Activated naive CD4-positive, alpha-beta T cell treated with anti-CD3 and anti-CD28 coated beads, Interleukin-2, amount 10 ng/mL, durations not matched to agents 7 days and 5 days (primary cell): ENCODE results near the gene GLT6D1.
"Not testable (repeated sequence)": the region's sequence is repeated elsewhere in the genome, so short reads cannot be mapped to it uniquely, and the experiment has no call there.

Source experiments
- CTCF ChIA-PET: fragments of 350-600 bp; sonication (Branson Sonifier 250); formaldehyde crosslinking; loops from one replicate; lab custom pipeline; 2021; ENCODE audit warnings: antibody characterized with exemption; lab: Charles Lee
- DNase-seq: peaks from one replicate; pipeline ENCODE4 v3.0.0-alpha.2; 2020
- H3K27ac Mint-ChIP-seq: one replicate; pipeline ENCODE4 v1.8.0; 2021; ENCODE audit warnings: mild to moderate bottlenecking, moderate library complexity, mixed read lengths
- H3K27me3 Mint-ChIP-seq: one replicate; pipeline ENCODE4 v1.8.0; 2021; ENCODE audit warnings: mild to moderate bottlenecking, mixed read lengths
- H3K36me3 Mint-ChIP-seq: one replicate; pipeline ENCODE4 v1.8.0; 2021; ENCODE audit warnings: mixed read lengths
- H3K4me1 Mint-ChIP-seq: one replicate; pipeline ENCODE4 v1.8.0; 2021; ENCODE audit warnings: mixed read lengths
- H3K4me3 Mint-ChIP-seq: one replicate; pipeline ENCODE4 v1.8.0; 2021; ENCODE audit warnings: mild to moderate bottlenecking, moderate library complexity, mixed read lengths
- H3K9me3 Mint-ChIP-seq: one replicate; pipeline ENCODE4 v1.8.0; 2021; ENCODE audit warnings: mixed read lengths

The GLT6D1 gene

GRCh38 chr9:135660407-135660806 is 21.1 kb upstream of the GLT6D1 start:
- DNase-seq = no peak
- CTCF ChIA-PET = no interaction called here
- H3K27ac Mint-ChIP-seq = no peak overlapping the region
- no peaks in the 10 kb centered on the region for H3K9me3 Mint-ChIP-seq
- peaks cover 4% of the 10 kb centered on the region for H3K27me3 Mint-ChIP-seq
- H3K4me3 Mint-ChIP-seq = no peak overlapping the region
- H3K36me3 Mint-ChIP-seq = no peaks in the 10 kb centered on the region
- H3K4me1 Mint-ChIP-seq = no peaks in the 10 kb centered on the region

DNA sequence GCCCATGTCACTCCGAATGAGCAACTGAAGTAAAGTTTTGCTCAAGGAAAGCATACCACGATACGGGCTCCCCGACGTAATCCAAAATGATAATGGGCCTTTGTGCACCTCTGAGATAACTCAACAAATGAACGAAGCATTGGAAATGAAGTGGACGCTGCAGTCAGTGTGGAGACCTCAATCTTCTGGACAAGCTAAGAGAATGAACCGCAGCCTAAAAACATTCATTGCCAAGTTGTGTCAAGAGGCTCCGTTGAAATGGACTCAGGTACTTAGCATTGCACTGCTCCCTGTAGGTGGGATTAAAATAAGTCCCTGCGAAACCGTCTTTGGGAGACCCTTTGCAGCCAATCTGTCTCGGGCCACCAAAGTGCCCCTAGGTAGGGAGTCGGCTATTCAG is 19.9 kb upstream of the GLT6D1 start:
- DNase-seq = no peak
- H3K9me3 Mint-ChIP-seq = no peaks in the 10 kb centered on the region
- no peak overlapping the region for H3K27ac Mint-ChIP-seq
- no peak overlapping the region for H3K4me3 Mint-ChIP-seq
- peaks cover 4% of the 10 kb centered on the region for H3K27me3 Mint-ChIP-seq
- CTCF ChIA-PET = interaction anchor here (0.7 kb wide), 1 partner anchor 58 kb away, joined by 3 read pairs; no protein-coding TSS in a partner anchor
- H3K36me3 Mint-ChIP-seq = no peaks in the 10 kb centered on the region
- no peaks in the 10 kb centered on the region for H3K4me1 Mint-ChIP-seq

DNA sequence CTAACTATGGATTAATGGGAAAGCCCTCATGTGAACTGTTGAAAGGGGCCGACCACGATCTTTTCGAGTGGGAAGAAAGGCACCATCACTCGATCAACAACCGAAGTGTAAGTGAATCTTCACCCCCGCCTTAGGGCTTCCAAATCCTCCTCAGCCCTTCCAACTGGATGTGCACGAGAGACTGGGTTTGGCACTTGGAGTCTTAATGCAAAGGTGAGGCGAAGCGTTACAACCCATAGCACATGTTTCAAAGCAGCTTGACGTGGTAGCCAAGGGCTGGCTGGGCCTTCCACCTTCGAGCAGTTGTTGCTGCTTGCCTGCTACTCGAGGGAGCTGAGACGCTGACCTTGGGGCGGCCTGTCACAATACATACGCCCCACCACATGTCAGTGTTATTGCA is 18.1 kb upstream of the GLT6D1 start:
- H3K27ac Mint-ChIP-seq = no peak overlapping the region
- peaks cover 4% of the 10 kb centered on the region for H3K27me3 Mint-ChIP-seq
- CTCF ChIA-PET = no interaction called here
- no peak for DNase-seq
- peaks cover 2% of the 10 kb centered on the region for H3K9me3 Mint-ChIP-seq
- H3K4me1 Mint-ChIP-seq = no peaks in the 10 kb centered on the region
- no peak overlapping the region for H3K4me3 Mint-ChIP-seq
- no peaks in the 10 kb centered on the region for H3K36me3 Mint-ChIP-seq

GRCh38 chr9:135655317-135655716 is 16.0 kb upstream of the GLT6D1 start:
- no peak overlapping the region for H3K4me3 Mint-ChIP-seq
- DNase-seq = no peak
- no peaks in the 10 kb centered on the region for H3K36me3 Mint-ChIP-seq
- CTCF ChIA-PET = no interaction called here
- H3K4me1 Mint-ChIP-seq = no peaks in the 10 kb centered on the region
- H3K27ac Mint-ChIP-seq = no peak overlapping the region
- H3K27me3 Mint-ChIP-seq = peaks cover 4% of the 10 kb centered on the region
- H3K9me3 Mint-ChIP-seq = peaks cover 5% of the 10 kb centered on the region

DNA sequence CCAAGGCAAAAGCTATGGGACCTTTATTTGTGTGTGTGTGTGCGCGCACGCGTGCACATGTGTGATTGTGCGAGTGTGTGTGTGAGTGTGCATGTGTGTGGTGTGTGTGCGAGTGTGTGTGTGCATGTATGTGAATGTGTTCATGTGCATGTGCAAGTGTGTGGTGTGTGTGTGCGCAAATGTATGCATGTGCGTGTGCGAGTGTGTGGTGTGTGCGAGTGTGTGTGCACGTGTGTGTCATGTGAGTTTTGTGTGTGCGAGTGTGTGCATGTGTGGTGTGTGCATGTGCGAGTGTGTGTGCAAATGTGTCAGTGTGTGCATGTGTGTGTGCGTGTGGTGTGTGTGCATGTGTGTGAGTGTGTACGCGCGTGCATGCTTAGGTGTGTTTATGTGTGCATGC is 11.1 kb upstream of the GLT6D1 start:
- Mint-ChIP-seq H3K9me3 (peaks cover 34% of the 10 kb centered on the region), H3K4me1 (no peaks in the 10 kb centered on the region), H3K27ac (no peak overlapping the region), H3K36me3 (peaks cover 1% of the 10 kb centered on the region), H3K4me3 (no peak overlapping the region), H3K27me3 (no peaks in the 10 kb centered on the region)
- DNase-seq = no peak
- CTCF ChIA-PET = no interaction called here

DNA sequence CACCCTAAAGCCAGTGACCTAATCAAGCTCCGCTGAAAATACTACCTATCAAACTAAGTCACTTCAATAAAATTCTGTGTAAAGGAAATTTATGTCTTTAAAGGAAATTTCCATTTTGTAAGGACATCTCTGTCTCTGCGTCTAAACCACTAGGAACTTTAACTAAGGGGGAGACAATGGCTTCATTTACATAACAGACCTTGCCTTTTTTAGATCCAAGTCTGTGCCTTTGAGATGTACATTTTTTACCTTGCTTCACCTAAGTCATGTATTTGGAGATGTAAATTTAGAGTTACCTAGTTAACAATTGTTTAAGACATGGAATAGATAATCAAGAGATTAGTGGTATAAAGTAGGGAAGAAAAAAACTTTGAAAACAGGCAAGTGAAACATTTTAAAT is 10.2 kb upstream of the GLT6D1 start:
- no peak overlapping the region for H3K4me3 Mint-ChIP-seq
- H3K27ac Mint-ChIP-seq = no peak overlapping the region
- H3K36me3 Mint-ChIP-seq = peaks cover 1% of the 10 kb centered on the region
- CTCF ChIA-PET = no interaction called here
- H3K4me1 Mint-ChIP-seq = no peaks in the 10 kb centered on the region
- peaks cover 41% of the 10 kb centered on the region for H3K9me3 Mint-ChIP-seq
- DNase-seq = no peak
- H3K27me3 Mint-ChIP-seq = no peaks in the 10 kb centered on the region

- H3K36me3 Mint-ChIP-seq = peaks cover 1% of the 10 kb centered on the region
- peaks cover 46% of the 10 kb centered on the region for H3K9me3 Mint-ChIP-seq
- H3K4me1 Mint-ChIP-seq = no peaks in the 10 kb centered on the region
- CTCF ChIA-PET = no interaction called here
- DNase-seq = no peak
- H3K27ac Mint-ChIP-seq = no peak overlapping the region
- H3K27me3 Mint-ChIP-seq = no peaks in the 10 kb centered on the region
- no peak overlapping the region for H3K4me3 Mint-ChIP-seq
Measured at GRCh38 chr9:135648494-135649410, 9.4 kb upstream of the GLT6D1 start.

DNA sequence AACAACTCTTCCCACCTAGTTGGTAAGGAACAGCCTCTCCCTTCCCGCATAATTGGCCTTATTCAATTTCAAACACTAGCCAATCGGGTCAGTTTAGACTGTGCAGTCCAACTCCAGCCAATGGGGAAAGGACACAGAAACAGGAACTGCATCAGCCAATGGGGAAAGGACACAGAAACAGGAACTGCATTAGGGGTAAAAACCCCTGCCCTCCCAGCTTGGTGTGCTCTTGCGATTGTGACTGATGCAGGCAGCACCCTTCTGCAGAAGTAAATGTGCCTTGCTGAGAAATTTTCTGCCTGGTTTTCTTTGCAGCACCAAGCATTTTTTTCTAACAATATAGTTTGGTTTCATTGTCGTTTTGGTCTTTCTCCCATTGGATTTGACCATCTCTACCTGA is 8.5 kb upstream of the GLT6D1 start:
- no peak for DNase-seq
- Mint-ChIP-seq H3K36me3 (peaks cover 1% of the 10 kb centered on the region), H3K27me3 (no peaks in the 10 kb centered on the region), H3K4me1 (no peaks in the 10 kb centered on the region), H3K9me3 (peaks cover 48% of the 10 kb centered on the region), H3K27ac (no peak overlapping the region), H3K4me3 (no peak overlapping the region)
- CTCF ChIA-PET = no interaction called here

DNA sequence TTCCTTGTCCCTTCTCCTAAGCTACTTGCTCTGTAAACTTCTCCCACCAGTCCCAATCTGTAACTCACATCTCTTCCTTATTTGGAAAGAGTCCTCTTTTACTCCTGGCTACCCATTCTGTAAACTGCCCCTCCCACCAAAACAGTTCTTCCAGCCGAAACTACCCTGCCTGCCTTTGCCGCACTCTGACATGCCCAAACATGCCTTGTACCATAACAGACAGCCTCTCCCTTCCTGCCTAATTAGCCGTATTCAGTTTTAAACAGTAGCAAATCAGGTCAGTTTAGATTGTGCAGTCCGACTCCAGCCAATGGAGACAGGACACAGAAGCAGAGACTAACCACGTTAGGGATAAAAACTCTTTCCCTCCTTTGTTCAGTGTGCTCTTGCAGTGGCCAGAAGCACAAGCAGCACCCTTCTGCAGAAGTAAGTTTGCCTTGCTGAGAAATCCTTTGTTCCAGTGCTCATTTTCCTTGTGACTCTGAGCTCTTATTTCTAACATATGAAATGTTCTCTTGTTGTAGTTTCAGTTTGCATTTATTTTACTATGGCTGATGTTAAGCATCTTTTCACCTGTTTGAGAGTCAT is 5.4 kb upstream of the GLT6D1 start:
- no peak overlapping the region for H3K4me3 Mint-ChIP-seq
- H3K27me3 Mint-ChIP-seq = no peaks in the 10 kb centered on the region
- H3K36me3 Mint-ChIP-seq = peaks cover 1% of the 10 kb centered on the region
- DNase-seq = no peak
- H3K9me3 Mint-ChIP-seq = peaks cover 39% of the 10 kb centered on the region
- CTCF ChIA-PET = no interaction called here
- H3K27ac Mint-ChIP-seq = no peak overlapping the region
- no peaks in the 10 kb centered on the region for H3K4me1 Mint-ChIP-seq

- Mint-ChIP-seq H3K36me3 (no peaks in the 10 kb centered on the region), H3K4me3 (no peak overlapping the region), H3K4me1 (no peaks in the 10 kb centered on the region), H3K9me3 (peaks cover 23% of the 10 kb centered on the region), H3K27me3 (no peaks in the 10 kb centered on the region), H3K27ac (no peak overlapping the region)
- CTCF ChIA-PET = no interaction called here
- DNase-seq = no peak
Measured at GRCh38 chr9:135641745-135642144, 2.4 kb upstream of the GLT6D1 start.

DNA sequence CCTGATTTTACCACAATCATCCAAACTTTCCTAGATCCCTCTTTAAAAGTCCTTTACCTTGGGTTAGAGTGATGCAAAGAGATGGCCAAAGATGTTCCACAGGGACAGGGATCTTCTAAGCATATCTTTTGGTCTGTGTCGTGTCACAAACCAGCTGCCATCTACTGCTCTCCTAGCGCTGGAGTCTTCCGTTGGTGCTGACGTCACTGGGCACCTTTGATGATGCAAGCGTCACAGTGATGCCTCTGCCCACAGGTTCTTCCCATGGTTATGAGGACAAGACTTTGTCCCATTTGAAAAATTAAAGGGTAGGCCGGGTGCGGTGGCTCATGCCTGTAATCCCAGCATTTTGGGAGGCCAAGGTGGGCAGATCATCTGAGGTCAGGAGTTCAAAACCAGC is 1.7 kb upstream of the GLT6D1 start:
- Mint-ChIP-seq H3K27me3 (no peaks in the 10 kb centered on the region), H3K4me1 (no peaks in the 10 kb centered on the region), H3K36me3 (no peaks in the 10 kb centered on the region), H3K9me3 (peaks cover 19% of the 10 kb centered on the region), H3K4me3 (no peak overlapping the region), H3K27ac (no peak overlapping the region)
- DNase-seq = no peak
- CTCF ChIA-PET = no interaction called here

DNA sequence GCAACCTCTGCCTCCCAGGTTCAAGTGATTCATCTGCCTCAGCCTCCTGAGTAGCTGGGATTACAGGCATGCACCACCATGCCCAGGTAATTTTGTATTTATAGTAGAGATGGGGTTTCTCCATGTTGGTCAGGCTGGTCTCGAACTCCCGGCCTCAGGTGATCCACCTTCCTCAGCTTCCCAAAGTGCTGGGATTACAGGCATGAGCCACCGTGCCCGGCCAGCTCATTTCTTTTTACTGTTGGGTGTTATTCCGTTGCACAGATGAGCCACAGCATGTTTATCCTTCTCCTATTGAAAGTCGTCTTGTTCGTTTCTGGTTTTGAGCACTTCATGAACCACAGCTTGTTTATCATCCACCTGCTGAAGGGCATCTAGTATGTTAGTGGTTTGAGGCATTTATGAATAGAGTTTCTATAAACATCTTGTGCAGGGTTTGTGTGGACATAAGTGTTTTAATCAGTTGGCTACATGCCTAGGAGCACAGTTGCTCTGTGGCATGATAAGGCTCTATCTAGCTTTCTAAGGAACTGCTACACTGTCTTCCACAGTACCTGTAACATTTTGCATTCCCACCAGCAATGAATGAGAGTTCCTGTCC is 2.3 kb downstream of the GLT6D1 start:
- peaks cover 11% of the 10 kb centered on the region for H3K27me3 Mint-ChIP-seq
- CTCF ChIA-PET, H3K4me3 Mint-ChIP-seq, H3K27ac Mint-ChIP-seq, H3K4me1 Mint-ChIP-seq, DNase-seq, H3K9me3 Mint-ChIP-seq, H3K36me3 Mint-ChIP-seq: not testable (repeated sequence)

DNA sequence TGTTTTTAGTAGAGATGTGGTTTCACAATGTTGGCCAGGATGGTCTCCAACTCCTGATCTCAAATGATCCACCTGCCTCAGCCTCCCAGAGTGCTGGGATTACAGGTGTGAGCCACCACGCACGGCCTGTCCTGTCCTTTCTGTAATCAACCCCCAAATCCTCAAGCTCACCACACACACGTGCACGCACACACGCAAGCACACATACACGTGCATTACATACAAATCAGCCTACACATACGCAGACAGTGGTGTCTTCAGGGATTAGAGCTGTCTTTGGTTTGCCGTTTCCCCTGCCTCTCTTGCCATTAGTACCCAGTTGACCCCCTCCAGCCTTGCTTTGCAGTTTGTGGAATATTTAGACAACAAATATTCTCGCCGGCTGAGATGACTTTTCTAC is 6.5 kb downstream of the GLT6D1 start:
- Mint-ChIP-seq H3K27me3 (peaks cover 11% of the 10 kb centered on the region), H3K36me3 (no peaks in the 10 kb centered on the region), H3K4me3 (no peak overlapping the region), H3K9me3 (no peaks in the 10 kb centered on the region), H3K4me1 (no peaks in the 10 kb centered on the region), H3K27ac (no peak overlapping the region)
- CTCF ChIA-PET = no interaction called here
- no peak for DNase-seq

DNA sequence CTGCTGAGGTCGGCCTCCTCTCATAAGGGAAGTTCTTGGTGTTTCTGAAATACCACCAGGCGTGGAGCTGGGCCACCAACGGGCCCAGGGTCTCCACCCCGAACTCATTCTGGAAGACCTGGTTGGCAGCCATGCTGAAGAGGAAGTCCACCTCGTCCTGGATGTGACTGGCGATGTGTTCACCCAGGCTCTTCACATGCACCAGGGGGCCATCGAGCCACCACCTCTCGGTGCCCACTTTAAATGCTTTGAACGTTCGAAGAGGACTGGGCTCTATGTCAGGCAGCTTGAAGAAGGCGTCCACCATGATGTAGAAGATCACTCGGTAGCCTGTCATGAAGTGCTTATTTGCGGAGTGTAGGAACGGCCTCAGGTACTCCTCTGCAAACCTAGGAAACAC is 15.1 kb downstream of the GLT6D1 start:
- CTCF ChIA-PET = no interaction called here

More for the DNA sequence above, 15.1 kb downstream of the GLT6D1 start:
- Mint-ChIP-seq H3K27me3 (peaks cover 4% of the 10 kb centered on the region), H3K4me3 (no peak overlapping the region), H3K9me3 (peaks cover 7% of the 10 kb centered on the region), H3K4me1 (no peaks in the 10 kb centered on the region), H3K36me3 (no peaks in the 10 kb centered on the region), H3K27ac (no peak overlapping the region)
- DNase-seq = no peak
